ENCODE data around the gene MUCL3. TPM values are rescaled to one million over a fixed set of nuclear protein-coding genes. Genes with fewer than 3 reads are reported as not detected.

MUCL3 gene
- total RNA-seq, 3 donors from 2014 or later: 0.07 TPM; not detected in 2

DNA sequence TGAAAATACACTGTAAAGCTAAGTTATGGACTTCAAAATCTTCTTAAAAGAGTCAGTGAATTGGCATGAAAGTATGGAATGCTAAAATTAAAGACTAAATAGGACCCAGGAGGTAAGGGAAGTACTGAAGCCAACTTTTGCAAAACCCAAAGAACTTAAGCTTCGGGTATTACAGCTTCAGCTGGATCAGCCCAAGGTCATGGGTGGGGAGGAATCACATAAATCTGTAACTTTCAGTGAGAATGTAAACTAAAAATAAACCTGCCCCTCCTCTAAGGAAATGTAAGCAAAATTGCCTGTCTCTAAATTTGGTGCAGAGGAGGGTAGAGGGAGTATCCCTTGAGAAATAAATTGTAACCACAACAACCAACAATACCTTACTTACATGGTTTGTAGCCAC, 38.4 kb downstream of the MUCL3 start:
- H3K9me3 ChIP-seq: no peaks in the 10 kb centered on the region
- DNase-seq: no peak

DNA sequence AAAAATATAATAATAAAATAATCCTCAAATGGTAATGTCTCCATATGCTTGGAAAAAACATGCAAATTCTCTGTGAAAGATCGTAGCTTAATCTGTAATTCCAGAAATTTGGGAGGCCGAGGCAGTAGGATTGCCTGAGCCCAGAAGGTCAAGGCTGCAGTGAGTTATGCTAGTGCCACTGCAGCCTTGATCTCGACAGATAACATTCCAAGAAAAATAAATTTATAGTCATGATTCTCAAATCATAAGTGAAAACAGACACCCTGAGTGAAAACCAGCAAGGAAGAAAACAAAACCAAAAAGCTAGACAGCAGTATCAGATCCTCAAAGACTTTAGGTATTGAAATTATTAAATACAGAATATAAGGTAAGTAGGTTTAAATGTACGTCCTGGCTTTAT, 38.9 kb downstream of the MUCL3 start:
- Histone ChIP-seq H3K9me3 (no peaks in the 10 kb centered on the region), H3K4me3 (no peak overlapping the region), H3K36me3 (ENCODE audit: low read depth) (no peaks in the 10 kb centered on the region), H3K4me1 (ENCODE audit: low read depth) (no peaks in the 10 kb centered on the region)
- TF ChIP-seq, protein P1, sequence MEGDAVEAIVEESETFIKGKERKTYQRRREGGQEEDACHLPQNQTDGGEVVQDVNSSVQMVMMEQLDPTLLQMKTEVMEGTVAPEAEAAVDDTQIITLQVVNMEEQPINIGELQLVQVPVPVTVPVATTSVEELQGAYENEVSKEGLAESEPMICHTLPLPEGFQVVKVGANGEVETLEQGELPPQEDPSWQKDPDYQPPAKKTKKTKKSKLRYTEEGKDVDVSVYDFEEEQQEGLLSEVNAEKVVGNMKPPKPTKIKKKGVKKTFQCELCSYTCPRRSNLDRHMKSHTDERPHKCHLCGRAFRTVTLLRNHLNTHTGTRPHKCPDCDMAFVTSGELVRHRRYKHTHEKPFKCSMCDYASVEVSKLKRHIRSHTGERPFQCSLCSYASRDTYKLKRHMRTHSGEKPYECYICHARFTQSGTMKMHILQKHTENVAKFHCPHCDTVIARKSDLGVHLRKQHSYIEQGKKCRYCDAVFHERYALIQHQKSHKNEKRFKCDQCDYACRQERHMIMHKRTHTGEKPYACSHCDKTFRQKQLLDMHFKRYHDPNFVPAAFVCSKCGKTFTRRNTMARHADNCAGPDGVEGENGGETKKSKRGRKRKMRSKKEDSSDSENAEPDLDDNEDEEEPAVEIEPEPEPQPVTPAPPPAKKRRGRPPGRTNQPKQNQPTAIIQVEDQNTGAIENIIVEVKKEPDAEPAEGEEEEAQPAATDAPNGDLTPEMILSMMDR (IDR thresholded peaks at IDR 0.05): no peak
- intact Hi-C loops (cut with DNase I, micrococcal nuclease): no loop called here
- DNase-seq: no peak
- no peak for ATAC-seq

More for the DNA sequence above, 38.4 kb downstream of the MUCL3 start:
- Histone ChIP-seq H3K4me3 (no peak overlapping the region), H3K4me1 (ENCODE audit: low read depth) (no peaks in the 10 kb centered on the region), H3K36me3 (ENCODE audit: low read depth) (no peaks in the 10 kb centered on the region)
- no peak for ATAC-seq
- TF ChIP-seq, protein P1 (IDR thresholded peaks at IDR 0.05): no peak
- intact Hi-C loops (cut with DNase I, micrococcal nuclease): no loop called here

DNA sequence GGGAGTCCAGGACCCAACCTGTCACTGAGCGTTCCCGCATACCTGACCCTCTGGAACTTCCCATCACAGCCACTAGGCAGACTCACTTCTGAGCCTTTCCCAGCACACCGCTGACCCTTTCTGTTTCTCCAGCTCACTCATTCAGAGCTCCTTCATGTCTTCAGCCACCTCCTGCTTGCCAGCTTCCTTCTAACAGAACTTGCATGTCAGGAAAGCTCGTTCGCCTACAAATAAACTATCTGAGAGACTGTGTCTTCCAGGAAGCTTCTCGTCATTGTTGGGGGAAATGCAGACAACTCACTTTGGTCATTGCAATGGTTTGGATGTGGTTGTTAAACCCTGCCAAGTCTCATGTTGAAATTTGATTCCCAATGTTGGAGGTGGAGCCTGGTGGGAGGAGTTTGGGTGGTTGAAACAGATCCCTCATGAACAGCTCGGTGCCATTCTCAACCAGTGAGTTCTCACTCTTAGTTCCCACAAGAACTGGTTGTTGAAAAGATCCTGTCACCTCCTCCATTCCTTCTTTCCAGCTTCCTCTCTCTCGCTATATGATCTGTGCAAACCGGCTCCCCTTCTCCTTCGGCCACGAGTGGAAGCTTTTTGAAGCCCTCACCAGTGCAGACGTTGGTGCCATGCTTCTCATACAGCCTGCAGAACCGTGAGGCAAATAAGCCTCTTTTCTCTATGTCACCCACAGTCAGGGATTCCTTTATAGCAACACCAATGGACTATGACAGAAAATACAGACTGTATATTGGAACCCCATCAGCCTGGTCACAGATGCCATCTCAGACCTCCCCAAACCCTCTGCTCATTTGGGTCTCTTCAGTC, 41.4 kb downstream of the MUCL3 start:
- ATAC-seq: peak; percentile 36
- Histone ChIP-seq H3K4me1 (ENCODE audit: low read depth) (no peaks in the 10 kb centered on the region), H3K36me3 (ENCODE audit: low read depth) (no peaks in the 10 kb centered on the region), H3K4me3 (no peak overlapping the region), H3K9me3 (no peaks in the 10 kb centered on the region)
- TF ChIP-seq, protein P1 (IDR thresholded peaks at IDR 0.05): no peak
- intact Hi-C loops (cut with DNase I, micrococcal nuclease): no loop called here
- peak in 1 of 3 donors; percentile 6 for DNase-seq

DNA sequence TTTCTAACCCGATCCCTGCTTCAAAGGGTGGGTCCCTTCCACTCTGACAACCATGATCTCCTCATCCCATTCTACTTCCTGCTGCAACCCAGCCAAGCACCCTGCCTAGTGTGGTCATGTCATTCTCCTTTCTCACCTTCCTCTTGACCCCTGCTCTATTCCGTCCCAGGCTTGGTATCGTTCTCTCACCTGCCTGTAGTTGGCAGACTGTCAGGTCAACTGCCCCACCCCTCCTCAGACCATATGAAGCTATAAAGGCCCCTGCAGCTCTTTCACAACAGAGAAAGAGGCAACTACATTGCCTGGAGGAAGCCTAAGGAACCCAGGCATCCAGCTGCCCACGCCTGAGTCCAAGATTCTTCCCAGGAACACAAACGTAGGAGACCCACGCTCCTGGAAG, 42.7 kb downstream of the MUCL3 start, which contains the start of gene MUC21:
TSS of gene MUC21 (plus strand) at position 280 of the 400 bp plus-strand sequence. CDS start 241 bp downstream, outside the sequence.
- no peak within 1 kb of the TSS for H3K4me3 ChIP-seq
- TF ChIP-seq, protein P1 (IDR thresholded peaks at IDR 0.05): no peak
- H3K9me3 ChIP-seq: no peaks in the 10 kb centered on the region
- intact Hi-C loops (cut with DNase I, micrococcal nuclease): no loop called here
- no peaks in the 10 kb centered on the region for H3K36me3 ChIP-seq (ENCODE audit: low read depth)
- H3K4me1 ChIP-seq (ENCODE audit: low read depth): no peaks in the 10 kb centered on the region
- peak; percentile 43 for ATAC-seq
- DNase-seq: no peak

DNA sequence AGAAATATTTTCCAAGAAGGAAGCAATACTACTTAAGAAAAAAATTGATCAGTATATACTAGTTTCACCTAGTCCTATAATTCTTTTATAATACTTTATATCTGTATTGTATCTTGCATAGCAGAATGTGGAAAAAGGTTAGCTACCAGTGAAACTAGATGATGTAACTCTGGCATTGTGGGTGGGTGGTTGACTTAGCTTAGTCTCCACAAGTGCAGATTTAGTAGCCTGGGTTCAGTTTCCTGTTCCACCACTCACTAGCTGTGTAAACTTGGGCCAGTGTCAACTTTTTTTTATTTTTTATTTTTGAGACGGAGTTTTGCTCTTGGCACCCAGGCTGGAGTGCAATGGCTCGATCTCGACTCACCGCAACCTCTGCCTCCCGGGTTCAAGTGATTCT, 44.7 kb downstream of the MUCL3 start:
- DNase-seq: no peak
- Histone ChIP-seq H3K36me3 (ENCODE audit: low read depth) (no peaks in the 10 kb centered on the region), H3K4me1 (ENCODE audit: low read depth) (no peaks in the 10 kb centered on the region), H3K4me3 (no peak overlapping the region), H3K9me3 (no peaks in the 10 kb centered on the region)
- no peak for ATAC-seq
- TF ChIP-seq, protein P1 (IDR thresholded peaks at IDR 0.05): no peak
- intact Hi-C loops (cut with DNase I, micrococcal nuclease): no loop called here
